PC-9 (cell line): ENCODE results near the gene PICK1.

ENCODE experiments used
- CTCF ChIP-seq: fragments of 200-600 bp; sonication (generic); conservative IDR thresholded peaks from 2 replicates; pipeline ENCODE4 v1.6.1; 2017; ENCODE audit warnings: mixed run types, antibody characterized with exemption, mild to moderate bottlenecking, moderate library complexity
- EZH2 ChIP-seq: fragments of 200-600 bp; sonication (generic); IDR thresholded peaks from 2 replicates; pipeline ENCODE4 v1.8.0; 2017; ENCODE audit warnings: antibody characterized with exemption, low read depth

- no peak for TF ChIP-seq CTCF
- TF ChIP-seq EZH2: no peak
These were observed 24.4 kb downstream of the PICK1 start for GRCh38 chr22:38081636-38081940.
